Type B pancreatic cell (in vitro differentiated cells): Measurements from ENCODE around the gene NOX5. TPM values are rescaled to one million over a fixed set of nuclear protein-coding genes. Genes with fewer than 3 reads are reported as not detected.

Experiments
- DNase-seq: peaks from one replicate; pipeline ENCODE4 v3.0.0; 2021; ENCODE audit warnings: mixed read lengths; ENCODE audit not compliant: unreplicated experiment; ENCODE audit errors: extremely low spot score
- H3K27ac Mint-ChIP-seq: 2 replicates; pipeline ENCODE4 v1.8.0; 2021; ENCODE audit warnings: mild to moderate bottlenecking, mixed read lengths
- H3K27me3 Mint-ChIP-seq: 2 replicates; pipeline ENCODE4 v1.8.0; 2021; ENCODE audit warnings: mixed read lengths
- H3K36me3 Mint-ChIP-seq: 2 replicates; pipeline ENCODE4 v1.8.0; 2021; ENCODE audit warnings: mixed read lengths
- H3K4me1 Mint-ChIP-seq: one replicate; pipeline ENCODE4 v1.8.0; 2021; ENCODE audit warnings: mixed read lengths; ENCODE audit not compliant: unreplicated experiment
- H3K4me3 Mint-ChIP-seq: 2 replicates; pipeline ENCODE4 v1.8.0; 2021; ENCODE audit warnings: mild to moderate bottlenecking, mixed read lengths
- H3K9me3 Mint-ChIP-seq: 2 replicates; pipeline ENCODE4 v1.8.0; 2021; ENCODE audit warnings: mixed read lengths
- CTCF ChIP-seq: fragments of 200-600 bp; sonication (generic); conservative IDR thresholded peaks from 2 replicates; pipeline ENCODE4 v1.5.0; 2021; ENCODE audit warnings: antibody characterized with exemption, mild to moderate bottlenecking
- total RNA-seq: library from RNA; stranded (reverse); gene quantifications from 2 replicates; pipeline ENCODE4 v1.2.1, GENCODE V29; 2021; ENCODE audit warnings: low replicate concordance

The NOX5 gene
- total RNA-seq, 1 donor from 2014 or later: not detected

GRCh38 chr15:68987676-68988075 lies 26.8 kb upstream of the NOX5 start:
- Mint-ChIP-seq H3K36me3 (no peaks in the 10 kb centered on the region), H3K4me3 (no peak overlapping the region), H3K27me3 (peaks cover 3% of the 10 kb centered on the region), H3K9me3 (no peaks in the 10 kb centered on the region), H3K27ac (no peak overlapping the region), H3K4me1 (peaks cover 21% of the 10 kb centered on the region)
- DNase-seq: no peak
- no peak for TF ChIP-seq CTCF

- peaks cover 14% of the 10 kb centered on the region for H3K4me1 Mint-ChIP-seq
- H3K36me3 Mint-ChIP-seq: no peaks in the 10 kb centered on the region
- TF ChIP-seq CTCF: no peak
- no peak overlapping the region for H3K4me3 Mint-ChIP-seq
- peaks cover 3% of the 10 kb centered on the region for H3K27me3 Mint-ChIP-seq
- DNase-seq: no peak
- H3K27ac Mint-ChIP-seq: no peak overlapping the region
- no peaks in the 10 kb centered on the region for H3K9me3 Mint-ChIP-seq
Observed at GRCh38 chr15:68989541-68990230, 24.8 kb upstream of the NOX5 start.

DNA sequence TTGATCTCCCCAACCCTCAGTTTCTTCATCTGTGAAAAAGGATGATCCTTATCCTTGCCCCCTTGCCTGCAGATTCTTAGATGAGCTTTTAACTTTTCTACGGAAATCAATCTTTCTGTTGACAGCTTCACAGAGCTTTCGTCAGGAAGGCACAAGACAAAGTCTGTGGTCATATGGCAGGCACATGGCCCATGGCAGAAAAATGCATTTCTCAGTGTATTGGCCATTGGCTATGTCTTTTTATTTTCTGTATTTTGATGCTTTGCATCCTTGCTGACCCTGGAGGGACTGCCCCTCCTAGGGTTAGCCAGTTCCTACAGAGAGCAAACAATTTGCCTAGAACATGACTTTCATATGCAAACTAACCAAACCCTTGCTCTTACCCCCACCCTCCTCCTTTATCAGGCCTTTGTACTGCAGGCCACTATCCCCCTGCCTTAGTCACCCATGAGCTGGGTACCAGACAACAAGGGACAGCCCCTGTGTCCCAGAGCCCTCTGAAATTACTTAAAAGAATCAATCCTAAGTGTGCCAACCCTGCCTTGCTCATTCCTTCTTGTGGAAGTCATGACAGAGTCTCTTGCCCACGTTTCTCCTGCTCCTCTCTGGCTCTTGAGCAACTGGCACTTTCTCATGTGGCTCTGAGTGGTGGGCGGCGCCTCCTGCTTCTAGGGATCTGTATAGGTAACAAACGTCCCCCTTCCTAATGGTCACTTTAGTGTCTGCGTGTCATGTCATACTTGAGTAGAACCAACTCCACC lies 24.1 kb upstream of the NOX5 start:
- no peak for DNase-seq
- Mint-ChIP-seq H3K36me3 (no peaks in the 10 kb centered on the region), H3K9me3 (no peaks in the 10 kb centered on the region)

GRCh38 chr15:68990992-68991500 lies 23.4 kb upstream of the NOX5 start:
- no peaks in the 10 kb centered on the region for H3K9me3 Mint-ChIP-seq

More for the DNA sequence above, 24.1 kb upstream of the NOX5 start:
- Mint-ChIP-seq H3K4me3 (no peak overlapping the region), H3K27ac (no peak overlapping the region), H3K4me1 (peaks cover 13% of the 10 kb centered on the region), H3K27me3 (peaks cover 3% of the 10 kb centered on the region)
- TF ChIP-seq CTCF: no peak

GRCh38 chr15:68991723-68992122 lies 22.8 kb upstream of the NOX5 start:
- H3K27ac Mint-ChIP-seq: peak overlapping the region; percentile 6
- no peak for TF ChIP-seq CTCF
- no peak for DNase-seq
- H3K4me1 Mint-ChIP-seq: peaks cover 18% of the 10 kb centered on the region
- H3K36me3 Mint-ChIP-seq: no peaks in the 10 kb centered on the region
- no peaks in the 10 kb centered on the region for H3K9me3 Mint-ChIP-seq
- H3K27me3 Mint-ChIP-seq: peaks cover 3% of the 10 kb centered on the region
- no peak overlapping the region for H3K4me3 Mint-ChIP-seq

More at GRCh38 chr15:68990992-68991500, 23.4 kb upstream of the NOX5 start:
- H3K4me3 Mint-ChIP-seq: no peak overlapping the region
- peaks cover 18% of the 10 kb centered on the region for H3K4me1 Mint-ChIP-seq
- TF ChIP-seq CTCF: no peak
- peak overlapping the region; percentile 6 for H3K27ac Mint-ChIP-seq
- peaks cover 3% of the 10 kb centered on the region for H3K27me3 Mint-ChIP-seq
- no peaks in the 10 kb centered on the region for H3K36me3 Mint-ChIP-seq
- no peak for DNase-seq
